ENCODE measurements around the gene PHLDB2.

PHLDB2 gene

DNA sequence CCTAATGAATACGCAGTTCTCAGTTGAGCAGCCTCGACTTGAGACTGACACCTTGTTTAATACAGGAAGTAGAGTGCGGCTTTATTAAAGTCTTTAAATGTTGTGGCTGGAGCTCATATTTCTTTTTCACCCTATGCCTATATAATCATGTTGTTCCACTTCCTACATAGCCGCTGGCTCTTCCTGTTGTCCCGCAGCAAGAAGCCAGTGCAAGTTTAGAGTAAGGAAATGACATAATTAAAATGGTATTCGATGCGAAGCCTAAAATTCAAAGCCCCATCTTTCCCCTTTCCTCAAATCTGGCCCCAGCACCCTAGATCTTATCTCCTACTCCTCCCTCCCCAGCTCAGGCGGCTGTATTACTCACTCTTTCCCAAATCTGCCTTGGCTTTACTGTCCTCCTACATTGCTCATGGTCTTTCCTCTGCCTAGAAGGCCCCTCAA is 7.5 kb upstream of the PHLDB2 start:
- DNase-seq: peak; percentile 94

DNA sequence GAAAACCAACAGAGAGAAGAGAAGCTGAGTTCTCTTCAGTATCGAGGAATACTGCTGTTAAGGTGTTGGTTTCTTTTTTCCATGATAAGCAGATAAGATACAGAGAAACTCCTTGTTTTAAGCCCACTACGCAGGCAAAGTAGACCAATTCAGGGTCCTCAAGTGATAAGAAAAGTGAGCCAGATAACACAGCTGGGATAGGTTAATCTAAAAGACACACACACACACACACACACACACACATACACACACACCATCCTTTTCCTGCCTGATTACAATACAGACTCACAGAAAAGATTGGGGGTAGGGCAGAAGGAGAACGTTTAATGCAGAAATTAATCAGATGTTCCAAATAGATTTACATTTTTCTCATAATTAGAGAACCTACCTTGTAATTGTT is 6.5 kb upstream of the PHLDB2 start:
- DNase-seq: no peak

DNA sequence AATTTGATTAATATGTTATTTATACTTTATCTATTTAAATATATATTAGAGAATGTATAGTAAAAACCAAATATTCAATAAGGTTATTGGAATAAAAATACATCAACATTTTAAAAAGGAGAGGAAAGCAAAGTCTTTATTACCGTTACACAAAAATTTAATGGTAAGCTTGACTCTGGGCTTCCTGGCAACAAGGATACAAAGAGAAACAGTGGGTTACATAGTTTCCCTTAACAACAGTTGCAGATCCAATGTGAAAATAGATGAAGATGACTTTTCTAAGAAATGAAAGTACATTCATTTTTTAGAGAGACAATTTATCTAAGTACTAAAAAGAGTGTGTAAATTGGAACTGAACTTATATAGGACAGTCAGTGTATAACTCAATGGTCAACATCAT is 6.0 kb upstream of the PHLDB2 start:
- no peak for DNase-seq

DNA sequence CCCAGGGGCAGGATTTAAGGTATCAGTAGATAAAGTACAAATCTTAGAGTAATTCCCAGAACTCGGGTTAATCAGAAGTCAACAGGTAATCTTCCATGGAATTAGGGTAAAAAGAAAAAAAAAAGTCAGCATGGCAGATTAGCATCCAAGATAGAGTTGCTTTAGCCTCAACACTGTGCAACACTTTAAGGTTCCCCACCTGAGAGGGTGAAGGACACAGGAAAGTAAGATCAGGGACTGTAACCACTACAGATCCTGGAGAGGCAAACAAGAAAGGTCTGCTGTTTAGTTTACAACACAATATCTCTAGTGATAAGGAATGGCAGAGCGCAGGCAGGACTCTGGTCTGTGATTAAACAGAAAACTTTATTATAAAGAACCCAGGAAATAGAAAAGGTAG is 4.1 kb upstream of the PHLDB2 start:
- DNase-seq: no peak

DNA sequence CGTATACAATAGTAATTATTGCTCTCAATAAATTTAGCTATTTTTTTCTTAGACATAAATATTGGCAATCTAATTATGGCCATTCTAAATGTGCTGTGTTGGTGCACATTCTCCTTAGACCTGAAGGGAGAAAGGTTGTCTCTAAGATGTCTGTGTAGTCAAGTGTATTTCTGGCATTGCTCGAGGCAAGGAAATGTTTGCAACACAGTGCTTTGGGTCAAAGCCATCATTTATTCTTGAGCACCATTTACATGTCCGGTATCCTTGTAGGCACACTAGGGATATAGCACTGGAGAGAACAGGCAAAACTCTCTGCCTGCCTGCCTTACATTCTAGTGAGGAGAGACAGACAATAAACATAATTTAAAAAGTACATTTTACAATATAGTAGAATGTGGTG is 2.6 kb upstream of the PHLDB2 start:
- no peak for DNase-seq

DNA sequence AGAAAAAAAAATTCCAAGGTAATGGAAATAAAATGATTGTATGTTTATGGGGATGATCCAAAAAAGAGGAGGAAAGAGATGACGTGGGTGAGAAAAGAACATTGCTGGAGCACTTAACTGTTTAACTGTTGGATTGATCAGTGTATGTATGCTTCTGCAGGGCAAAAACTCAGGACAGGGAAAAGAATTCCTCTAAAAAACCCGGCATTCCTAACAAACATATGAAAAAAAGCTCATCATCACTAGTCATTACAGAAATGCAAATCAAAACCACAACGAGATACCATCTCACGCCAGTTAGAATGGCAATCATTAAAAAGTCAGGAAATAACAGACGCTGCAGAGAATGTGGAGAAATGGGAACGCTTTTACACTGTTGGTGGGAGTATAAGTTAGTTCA is 1.6 kb upstream of the PHLDB2 start:
- DNase-seq: peak; percentile 66

DNA sequence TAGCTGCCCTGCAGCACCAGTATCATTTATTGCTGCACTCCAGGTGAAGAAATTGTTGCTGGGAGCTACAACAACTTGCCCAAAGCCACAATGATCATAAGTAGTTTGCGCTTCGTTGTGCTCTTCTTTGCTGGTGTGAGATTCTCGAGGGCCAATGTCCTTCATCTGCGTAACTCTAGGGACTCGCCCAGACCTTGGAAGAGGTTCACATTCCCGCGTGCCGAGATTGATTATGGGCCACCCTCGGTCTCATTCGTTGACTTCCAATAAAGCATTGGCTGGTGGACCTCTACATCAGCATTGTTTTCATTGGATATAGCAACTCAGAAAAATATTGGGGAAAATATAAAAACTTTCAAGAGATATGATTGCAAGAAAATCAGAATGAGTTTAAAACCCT is 423 bp upstream of the PHLDB2 start:
- DNase-seq: no peak

DNA sequence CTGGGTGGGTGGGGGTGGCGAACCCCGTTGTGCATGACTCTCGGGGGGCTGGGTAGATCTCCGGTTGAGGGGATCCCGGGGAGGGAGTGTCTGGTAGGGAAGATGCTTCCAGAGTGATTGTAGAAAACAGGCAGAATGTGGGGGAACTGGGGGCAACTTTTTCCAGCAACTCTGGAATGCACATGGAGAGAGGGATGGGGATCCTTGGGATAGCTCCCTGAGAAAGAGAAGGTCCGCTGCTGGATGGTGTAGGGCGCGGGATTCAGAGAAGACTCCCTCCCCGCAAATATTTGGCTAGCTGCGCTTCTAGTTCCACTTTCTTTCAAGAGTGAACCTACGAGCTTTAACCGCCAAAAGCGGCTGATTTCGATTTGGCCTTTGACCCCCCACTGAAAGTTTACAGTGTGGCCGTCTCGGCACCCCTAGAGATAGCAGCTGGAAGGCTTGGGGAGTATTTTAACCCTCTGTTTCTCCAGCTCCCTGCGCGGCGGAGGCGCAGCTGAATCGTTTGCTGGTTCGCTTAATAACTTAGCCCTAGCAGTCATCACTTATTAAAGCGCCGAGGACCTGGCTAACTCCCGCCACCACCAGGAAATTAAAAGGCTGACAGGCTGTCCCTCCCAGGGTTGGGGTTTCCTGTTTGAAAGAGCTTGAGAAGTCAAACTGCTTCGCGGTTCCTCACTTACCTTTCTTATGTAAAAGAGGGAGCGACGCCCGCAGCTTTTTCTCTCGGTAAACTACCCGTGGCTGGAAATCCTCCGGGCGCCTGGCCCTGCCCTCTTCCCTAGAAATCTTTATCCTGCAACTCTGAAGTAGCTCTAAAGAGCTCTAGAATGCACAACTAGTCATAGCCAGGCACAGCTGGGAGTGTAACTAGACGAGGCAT is 1.2 kb downstream of the PHLDB2 start:
- DNase-seq: peak; percentile 93

DNA sequence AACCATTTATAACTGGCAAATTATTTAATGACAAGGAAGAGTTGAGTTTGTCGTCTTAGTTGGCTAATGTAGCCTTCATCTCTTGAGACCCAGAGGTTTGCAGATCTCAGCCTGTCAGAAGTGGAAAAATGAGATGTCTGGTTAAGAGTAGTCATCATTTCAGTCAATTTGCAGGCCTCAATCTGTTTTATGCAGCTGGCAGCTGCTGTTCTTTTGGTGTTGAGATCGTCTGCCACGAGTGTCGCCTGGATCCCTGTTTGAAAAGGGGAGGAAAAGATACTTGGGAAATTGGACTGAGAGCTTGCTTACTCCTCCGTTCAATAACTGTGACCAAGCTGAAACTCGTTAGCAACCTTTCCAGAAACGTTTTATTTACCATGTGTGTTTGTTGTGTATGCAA is 2.3 kb downstream of the PHLDB2 start:
- no peak for DNase-seq

DNA sequence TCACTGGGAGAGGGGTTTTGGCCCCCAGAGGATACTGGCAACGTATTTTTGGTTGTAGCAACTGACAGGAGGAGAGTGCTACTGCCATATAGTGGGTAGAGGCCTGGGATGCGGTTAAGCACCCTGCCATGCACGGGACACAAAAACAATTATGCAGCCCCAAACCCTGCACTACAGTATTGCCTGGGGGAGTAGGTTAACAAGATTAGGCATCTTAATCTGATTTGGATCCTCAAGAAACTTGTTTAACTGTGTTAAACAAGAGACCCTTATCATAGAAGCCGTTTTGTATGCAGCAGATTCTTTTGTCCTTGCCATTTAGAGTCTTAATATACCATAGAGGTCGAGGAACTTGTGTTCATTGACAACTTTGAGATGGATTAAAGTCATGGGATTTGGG is 3.4 kb downstream of the PHLDB2 start:
- DNase-seq: no peak

DNA sequence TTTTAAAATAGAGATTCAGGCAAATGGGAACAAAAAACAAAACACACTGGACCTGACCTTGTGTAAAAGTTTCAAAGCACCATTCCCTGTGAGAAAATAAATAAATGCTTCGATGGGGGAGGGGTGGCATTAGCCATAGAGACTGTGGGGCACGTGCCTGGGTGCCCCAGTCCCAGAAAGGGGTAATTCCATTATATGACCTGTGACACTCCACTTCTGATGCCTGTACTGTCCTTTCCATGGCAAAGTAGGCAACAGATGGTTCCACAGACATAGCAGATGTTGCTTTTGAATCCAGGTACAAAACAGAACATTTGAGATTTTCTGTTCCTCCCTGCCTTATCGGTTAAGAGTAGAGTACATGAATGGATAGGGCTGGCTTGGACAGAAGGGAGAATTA is 3.9 kb downstream of the PHLDB2 start:
- DNase-seq: no peak

DNA sequence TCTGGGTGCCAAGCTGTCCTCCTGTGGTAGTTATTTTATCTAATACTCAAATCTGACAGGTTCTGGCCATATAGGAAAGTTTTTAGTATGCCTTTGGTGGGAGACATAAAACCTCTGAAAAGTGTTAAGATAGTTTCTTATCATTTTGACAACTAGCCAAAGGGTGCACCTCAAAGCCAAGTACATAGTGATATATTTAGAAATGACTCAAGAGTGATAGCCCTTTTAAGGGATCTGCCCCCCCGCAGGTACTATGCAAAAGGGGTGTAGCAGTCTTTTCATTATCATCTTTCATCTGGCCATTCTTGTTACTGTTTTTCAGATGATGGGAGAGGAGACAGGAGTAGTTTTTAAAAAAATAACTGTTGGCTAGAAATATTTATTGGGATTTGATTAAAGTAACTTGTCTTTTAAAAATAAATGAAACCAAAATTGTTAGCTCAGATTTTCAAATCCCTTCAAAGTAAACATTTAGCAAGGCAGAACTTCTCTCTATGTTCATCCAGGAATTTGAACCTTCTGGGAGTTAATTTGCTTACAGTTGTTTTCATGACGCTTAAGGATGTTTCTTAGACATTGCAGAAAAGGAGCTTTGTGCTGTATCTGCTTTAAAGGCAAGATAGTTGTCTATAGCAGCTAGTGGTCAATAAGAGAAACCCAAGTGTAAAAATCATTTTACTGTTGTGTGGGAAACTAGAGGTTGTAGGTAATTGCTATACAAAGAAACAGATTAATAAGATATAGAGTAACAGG is 5.1 kb downstream of the PHLDB2 start:
- DNase-seq: no peak

DNA sequence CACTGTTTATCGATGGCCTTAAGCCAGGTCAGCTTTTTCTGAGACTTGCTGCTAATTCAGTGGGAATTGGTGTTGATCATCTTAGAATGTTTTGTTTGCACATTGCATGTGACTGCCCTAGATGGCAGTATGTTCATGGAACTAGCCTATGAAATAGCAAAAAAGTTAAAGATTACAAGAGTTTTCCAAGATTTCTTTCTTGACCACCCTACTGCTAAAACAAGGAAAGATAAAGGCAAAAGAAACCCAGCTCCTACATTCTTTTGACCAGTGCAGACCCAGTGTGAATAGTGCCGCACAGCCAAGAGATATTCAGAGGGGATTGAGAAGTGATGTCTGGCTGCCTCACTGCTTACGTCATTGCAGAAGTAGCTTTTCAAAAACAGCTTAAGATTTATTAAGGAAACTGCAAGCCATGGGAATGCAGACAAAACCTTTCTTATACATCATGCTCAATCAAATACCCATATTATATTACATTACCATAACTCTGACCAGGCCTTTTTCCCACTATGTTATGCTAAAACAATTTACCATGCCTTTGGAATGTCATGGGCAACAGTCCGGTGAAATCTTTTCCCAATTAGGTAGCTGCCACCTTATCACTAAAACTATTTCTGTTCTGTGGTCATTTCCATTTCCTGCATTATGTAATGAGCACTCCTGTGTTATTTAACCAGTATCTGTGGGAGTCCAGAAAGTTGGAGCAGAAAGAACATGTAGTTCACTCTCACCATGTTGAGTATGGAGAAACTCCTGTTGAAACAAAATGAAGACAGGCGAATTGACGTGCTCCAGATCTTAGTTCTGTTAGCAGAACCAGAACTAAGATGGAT is 6.0 kb downstream of the PHLDB2 start:
- DNase-seq: peak; percentile 94

DNA sequence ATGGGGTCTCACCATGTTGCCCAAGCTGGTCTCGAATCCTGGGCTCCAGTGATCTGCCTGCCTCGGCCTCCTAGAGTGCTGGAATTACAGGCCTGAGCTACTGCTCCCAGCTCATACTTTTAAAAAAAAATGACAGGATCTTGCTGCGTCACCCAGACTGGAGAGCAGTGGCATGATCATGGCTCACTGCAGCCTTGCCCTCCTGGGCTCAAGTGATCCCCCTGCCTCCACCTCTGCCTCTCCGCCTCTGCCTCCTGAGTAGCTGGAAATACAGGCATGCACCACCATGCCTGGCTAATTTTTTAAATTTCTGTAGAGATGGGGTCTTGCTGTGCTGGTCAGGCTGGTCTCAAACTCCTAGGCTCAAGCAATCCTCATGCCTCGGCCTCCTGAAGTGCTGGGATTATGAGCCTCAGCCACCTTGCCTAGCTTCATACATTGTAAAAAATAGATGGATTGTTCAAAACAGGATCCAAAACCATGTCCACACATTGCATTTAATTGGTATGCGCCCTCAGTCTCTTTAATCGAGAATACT is 8.9 kb downstream of the PHLDB2 start:
- no peak for DNase-seq

DNA sequence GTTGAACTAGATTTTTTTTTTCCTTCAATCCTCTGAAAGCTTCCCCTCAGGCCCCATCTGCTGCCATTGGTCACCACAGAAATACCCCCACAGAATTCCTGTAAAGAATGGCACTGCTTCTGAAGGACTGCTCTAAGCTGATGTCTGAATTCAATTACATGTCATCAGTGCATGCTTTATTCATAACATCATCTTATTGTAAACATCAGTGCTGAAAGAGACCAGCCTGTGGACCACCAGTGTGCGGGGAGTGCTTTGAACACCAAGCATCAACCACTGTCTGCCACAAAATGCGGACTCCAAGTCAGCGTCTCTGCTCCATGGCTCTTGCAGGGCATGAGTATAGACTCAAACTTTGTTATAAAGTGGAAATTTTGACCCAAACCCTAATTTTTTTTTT is 11.6 kb downstream of the PHLDB2 start:
- DNase-seq: peak; percentile 70

DNA sequence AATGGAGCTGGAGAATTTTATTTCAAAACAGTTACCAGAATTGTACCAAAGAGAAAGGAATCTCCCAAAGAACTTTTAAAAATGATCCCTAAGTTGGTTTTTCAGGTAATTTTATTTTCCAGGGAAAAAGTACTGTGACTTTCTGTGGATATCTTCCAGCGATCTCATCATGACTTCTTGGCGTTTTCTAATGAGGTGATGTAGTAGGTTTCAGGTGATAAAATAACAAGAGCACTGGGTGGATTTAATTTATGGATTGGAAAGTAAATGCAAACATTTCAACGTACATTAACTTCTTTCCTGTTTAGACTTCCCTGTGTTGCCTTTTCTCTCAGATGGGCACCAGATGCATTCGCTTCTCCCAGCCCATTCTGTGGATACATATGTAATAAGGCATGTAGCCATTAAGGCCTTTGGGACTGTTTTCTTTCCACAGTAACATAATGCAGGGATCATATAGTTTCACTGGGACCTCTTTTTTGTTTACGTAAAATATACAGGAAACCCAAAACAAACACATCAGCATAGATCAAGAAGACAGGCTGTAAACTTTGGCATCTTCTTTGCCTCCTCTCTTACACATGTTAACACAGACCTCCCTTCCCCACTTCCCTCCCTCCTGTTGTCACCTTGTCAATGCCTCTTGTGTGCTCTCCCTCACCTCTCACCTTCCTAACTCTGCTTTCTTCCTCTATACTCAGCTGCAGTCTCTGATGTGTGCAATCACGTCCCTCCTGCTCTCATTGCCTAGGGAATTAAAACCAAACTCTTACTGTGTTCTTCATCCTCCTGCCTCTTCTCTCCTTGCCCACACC is 13.0 kb downstream of the PHLDB2 start:
- DNase-seq: no peak

DNA sequence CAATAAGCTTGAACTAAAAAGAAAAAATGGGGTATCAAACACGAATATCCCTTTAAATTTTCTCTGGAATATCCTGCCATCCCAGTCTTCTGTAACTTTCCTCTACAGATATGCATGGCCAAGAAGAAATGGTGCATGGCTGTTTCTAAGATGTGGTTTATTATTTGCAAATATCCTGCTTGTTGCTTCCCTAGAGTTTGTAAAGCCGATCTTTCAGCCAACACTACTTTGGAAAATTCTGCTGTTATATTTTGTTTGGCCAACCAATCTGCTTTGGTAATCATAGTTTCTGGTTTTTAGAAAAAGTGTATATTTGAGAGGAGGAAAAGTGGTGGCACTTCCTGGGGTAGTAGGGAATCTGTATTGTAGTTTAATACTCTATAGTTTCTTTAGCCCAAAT is 13.9 kb downstream of the PHLDB2 start:
- DNase-seq: no peak

DNA sequence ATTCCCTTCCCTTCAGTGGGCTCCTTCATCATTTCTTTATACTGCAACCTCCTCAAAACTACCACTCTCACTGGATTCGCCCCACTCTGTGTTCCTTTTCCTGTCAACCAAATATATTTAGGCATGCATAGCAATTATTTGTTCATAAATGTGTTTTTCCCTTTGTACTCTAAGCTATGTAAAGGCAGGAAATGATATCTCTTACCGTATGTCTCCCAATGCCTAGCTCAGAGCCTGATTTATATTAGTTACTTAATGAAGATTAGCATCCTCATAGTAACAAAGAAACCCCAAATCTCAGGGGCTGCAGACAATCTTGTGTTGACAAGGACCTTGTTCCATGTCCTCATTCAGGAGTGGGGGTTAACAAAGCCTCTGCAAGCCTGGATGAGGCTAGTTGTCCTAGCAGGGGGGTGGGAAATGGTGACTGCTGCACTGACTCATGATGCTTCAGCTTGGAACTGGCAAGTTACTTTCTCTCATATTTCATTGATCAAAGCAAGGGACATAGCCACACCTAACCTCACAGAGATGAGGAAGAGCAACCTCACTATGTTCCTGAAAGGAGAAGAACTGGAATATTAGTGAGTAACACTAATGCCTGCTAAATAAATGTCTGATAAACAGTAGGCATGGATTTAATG is 15.2 kb downstream of the PHLDB2 start:
- peak; percentile 73 for DNase-seq

DNA sequence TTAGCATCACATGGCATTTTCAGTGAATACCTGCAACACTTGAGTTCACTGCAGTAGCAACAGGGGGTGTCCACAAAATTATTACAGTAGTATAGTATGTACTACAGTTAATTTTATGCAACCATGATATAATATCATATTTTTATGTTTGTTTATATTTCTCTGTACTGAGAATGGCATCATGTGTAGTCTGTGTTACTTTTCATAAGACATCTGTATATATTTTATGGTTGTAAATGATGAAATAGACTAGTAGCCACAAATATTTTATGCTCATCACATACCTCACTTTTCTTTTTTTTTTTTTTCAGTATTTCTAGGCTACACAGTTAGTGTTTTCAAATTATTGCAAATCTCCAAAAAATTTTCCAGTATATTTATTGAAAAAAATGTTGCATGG is 22.4 kb downstream of the PHLDB2 start:
- DNase-seq: no peak

DNA sequence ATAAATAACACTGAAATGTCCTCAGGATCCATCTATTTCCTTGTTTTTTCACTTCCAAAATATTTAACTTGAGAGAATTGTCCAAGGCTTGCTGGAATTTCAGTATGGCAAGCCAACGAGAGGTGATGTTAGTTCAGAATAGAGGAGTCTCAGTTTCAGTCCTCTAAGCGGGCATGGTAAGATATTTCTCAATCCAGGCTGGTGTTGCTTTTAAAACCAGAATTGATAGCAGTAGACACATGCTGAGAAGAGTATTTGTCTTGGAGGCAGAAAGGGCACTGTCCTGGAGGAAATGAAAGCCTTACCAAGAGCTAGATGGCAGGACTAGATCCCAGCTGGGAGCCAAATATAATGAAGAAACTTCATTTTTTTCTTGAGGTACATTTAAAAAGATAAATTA is 23.1 kb downstream of the PHLDB2 start:
- DNase-seq: no peak

DNA sequence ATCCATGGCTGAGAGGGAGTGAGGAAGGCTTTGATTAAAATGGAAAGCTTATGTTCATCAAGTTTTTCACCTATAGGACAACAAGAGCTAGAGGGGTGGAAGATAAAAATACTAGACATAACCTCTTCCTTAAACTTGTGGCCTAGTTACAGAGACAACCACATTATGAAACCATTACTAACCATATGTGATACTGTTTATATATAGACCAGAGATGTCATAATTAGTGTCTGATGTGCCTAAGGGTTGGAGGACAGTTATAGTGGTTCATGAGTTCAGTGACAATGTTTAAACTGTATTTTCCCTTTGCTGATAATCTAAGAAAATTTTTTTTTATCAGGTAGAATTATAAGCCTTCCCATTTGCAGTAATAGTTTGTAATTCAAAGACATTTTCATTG is 23.7 kb downstream of the PHLDB2 start:
- DNase-seq: no peak

All from fibroblast of skin of right quadriceps (primary cell).